ENCODE results near the gene FKBP14. TPM values are rescaled to one million over a fixed set of nuclear protein-coding genes. Genes with fewer than 3 reads are reported as not detected.
A peak's percentile ranks its signal among the peaks of the same experiment; 100 is the strongest.

Gene FKBP14
- total and polyA plus RNA-seq, 12 donors = 3.0 to 16.0 (median 13.1) TPM

DNA sequence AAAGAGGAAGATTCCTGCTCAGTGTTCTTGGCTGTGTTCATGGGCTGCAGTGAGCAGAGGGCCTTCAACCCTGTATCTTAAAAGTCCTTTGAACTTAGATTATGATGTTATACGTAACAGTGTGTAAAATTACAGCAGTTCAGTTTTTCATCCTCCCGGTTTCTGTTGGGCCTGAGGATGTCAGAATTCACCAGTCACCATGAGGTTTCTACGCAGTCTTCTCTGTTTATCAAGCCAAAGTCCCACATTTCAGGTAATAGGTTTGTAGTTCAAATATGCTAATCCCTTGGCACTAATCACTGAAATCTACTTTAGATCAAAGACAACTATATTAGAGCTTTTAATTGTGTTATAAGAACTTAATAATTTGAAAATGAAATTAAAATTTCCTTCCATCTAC lies 26.6 kb upstream of the FKBP14 start:
- intact Hi-C loops (cut with DNase I) = loop anchor here in 1 of 10 donors (10.0 kb wide), 1 partner anchor 298 kb away; no protein-coding TSS in a partner anchor

DNA sequence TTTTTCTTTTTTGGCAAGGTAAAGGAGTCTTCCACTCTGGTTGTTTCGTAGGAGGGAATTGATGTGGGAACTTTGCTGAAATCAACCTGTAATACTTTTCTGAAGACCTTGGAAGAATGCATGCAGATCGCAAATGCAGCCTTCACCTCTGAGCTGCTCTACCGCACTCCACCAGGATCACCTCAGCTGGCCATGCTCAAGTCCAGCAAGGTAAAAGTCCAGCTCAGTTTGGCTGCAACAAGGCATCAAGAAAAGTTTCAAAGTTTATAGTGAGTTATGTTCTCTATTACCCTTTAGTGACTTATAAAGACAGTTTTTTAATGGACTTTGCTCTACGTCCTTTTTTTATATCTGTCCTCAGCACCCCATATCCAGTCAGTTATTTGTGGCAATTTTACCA lies 22.7 kb upstream of the FKBP14 start:
- H3K27me3 ChIP-seq = no peaks in the 10 kb centered on the region
- H3K27ac ChIP-seq = no peak overlapping the region
- WGBS, 2 donors = 95 to 97% methylated on average over 4 of the region's 4 CpGs
- H3K4me1 ChIP-seq = peaks cover 0 to 13% (median 0%) of the 10 kb centered on the region in 9 donors
- ATAC-seq (no peak), DNase-seq (no peak)
- H3K4me3 ChIP-seq = no peak overlapping the region
- no peaks in the 10 kb centered on the region for H3K9me3 ChIP-seq
- intact Hi-C loops (cut with DNase I) = no loop called here
- TF ChIP-seq, protein P1, sequence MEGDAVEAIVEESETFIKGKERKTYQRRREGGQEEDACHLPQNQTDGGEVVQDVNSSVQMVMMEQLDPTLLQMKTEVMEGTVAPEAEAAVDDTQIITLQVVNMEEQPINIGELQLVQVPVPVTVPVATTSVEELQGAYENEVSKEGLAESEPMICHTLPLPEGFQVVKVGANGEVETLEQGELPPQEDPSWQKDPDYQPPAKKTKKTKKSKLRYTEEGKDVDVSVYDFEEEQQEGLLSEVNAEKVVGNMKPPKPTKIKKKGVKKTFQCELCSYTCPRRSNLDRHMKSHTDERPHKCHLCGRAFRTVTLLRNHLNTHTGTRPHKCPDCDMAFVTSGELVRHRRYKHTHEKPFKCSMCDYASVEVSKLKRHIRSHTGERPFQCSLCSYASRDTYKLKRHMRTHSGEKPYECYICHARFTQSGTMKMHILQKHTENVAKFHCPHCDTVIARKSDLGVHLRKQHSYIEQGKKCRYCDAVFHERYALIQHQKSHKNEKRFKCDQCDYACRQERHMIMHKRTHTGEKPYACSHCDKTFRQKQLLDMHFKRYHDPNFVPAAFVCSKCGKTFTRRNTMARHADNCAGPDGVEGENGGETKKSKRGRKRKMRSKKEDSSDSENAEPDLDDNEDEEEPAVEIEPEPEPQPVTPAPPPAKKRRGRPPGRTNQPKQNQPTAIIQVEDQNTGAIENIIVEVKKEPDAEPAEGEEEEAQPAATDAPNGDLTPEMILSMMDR (IDR thresholded peaks at IDR 0.05) = no peak
- H3K36me3 ChIP-seq = peaks cover 0 to 92% (median 23%) of the 10 kb centered on the region in 9 donors

More for the DNA sequence above, 26.6 kb upstream of the FKBP14 start:
- no peak for DNase-seq
- peaks cover 0 to 89% (median 35%) of the 10 kb centered on the region in 9 donors for H3K36me3 ChIP-seq
- H3K27me3 ChIP-seq = no peaks in the 10 kb centered on the region
- H3K9me3 ChIP-seq = no peaks in the 10 kb centered on the region
- H3K4me3 ChIP-seq = no peak overlapping the region
- no peak for ATAC-seq
- H3K27ac ChIP-seq = no peak overlapping the region
- TF ChIP-seq, protein P1 (IDR thresholded peaks at IDR 0.05) = no peak
- 93 to 97% methylated on average over 3 of the region's 3 CpGs for WGBS, 2 donors
- no peaks in the 10 kb centered on the region for H3K4me1 ChIP-seq

DNA sequence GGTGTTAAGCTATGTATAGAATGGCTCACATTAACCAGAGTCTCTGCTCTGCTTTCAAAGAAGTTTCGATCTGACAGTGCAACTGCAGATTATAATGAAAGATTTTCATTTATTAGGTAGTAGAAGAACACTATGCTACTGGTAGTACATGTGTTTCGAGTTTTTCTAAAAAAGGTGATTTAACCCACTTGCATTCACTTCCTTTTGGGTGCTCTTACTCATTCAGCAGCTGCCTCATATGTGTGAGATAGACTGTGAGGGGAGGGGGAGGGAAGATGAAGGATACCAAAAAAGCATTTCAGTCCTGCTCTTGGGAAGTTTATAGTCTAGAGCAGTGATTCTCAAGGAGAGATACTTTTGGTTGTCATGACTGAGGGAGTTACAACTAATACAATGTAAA lies 22.1 kb upstream of the FKBP14 start:
- TF ChIP-seq, protein P1 (IDR thresholded peaks at IDR 0.05) = no peak
- ATAC-seq = no peak
- H3K36me3 ChIP-seq = peaks cover 0 to 86% (median 19%) of the 10 kb centered on the region in 9 donors

DNA sequence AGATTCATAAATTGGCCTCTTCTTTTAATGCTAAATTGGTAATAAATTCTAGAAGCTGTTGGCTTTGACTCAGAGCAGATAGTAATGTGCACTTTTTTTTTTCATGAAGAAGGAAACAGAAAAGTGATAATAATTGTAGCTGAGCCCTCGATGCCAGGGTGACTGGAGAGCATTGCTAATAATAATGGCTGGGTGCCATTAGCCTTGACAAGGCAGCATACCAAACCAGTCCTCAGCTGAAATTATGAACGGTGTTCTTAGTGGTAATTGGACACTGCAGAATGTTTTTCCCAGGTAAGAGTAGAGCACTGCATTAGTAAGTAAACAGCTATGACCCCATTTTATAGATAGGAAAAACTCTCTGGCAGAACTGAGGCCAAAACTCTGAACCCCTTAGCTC lies 20.6 kb upstream of the FKBP14 start:
- peaks cover 0 to 71% (median 18%) of the 10 kb centered on the region in 9 donors for H3K36me3 ChIP-seq

More for the DNA sequence above, 22.1 kb upstream of the FKBP14 start:
- H3K9me3 ChIP-seq = no peaks in the 10 kb centered on the region
- intact Hi-C loops (cut with DNase I) = no loop called here
- H3K27me3 ChIP-seq = no peaks in the 10 kb centered on the region
- no peak overlapping the region for H3K27ac ChIP-seq
- H3K4me1 ChIP-seq = peaks cover 0 to 13% (median 0%) of the 10 kb centered on the region in 9 donors
- no peak overlapping the region for H3K4me3 ChIP-seq
- DNase-seq = no peak
- WGBS, 2 donors = 93 to 95% methylated on average over 2 of the region's 2 CpGs

More for the DNA sequence above, 20.6 kb upstream of the FKBP14 start:
- Histone ChIP-seq H3K4me3 (no peak overlapping the region), H3K27ac (no peak overlapping the region), H3K4me1 (peaks cover 0 to 13% (median 0%) of the 10 kb centered on the region in 9 donors), H3K27me3 (no peaks in the 10 kb centered on the region), H3K9me3 (no peaks in the 10 kb centered on the region)
- WGBS, 2 donors = 43 to 49% methylated on average over 2 of the region's 2 CpGs
- intact Hi-C loops (cut with DNase I) = no loop called here
- peak in 4 of 8 donors; percentile 30 to 53 (median 47) for ATAC-seq
- no peak for DNase-seq
- TF ChIP-seq, protein P1 (IDR thresholded peaks at IDR 0.05) = no peak
